NOMO-1 (cell line): Measurements from ENCODE around the gene TNFAIP8L1.
"Not testable (repeated sequence)": the region's sequence is repeated elsewhere in the genome, so short reads cannot be mapped to it uniquely, and the experiment has no call there.

Experiments
- DNase-seq, 2 experiments: peaks; one replicate each; lab custom pipeline; 2025; ENCODE audit not compliant: unreplicated experiment in 2 of 2; lab: John Stamatoyannopoulos, UW

The TNFAIP8L1 gene

DNA sequence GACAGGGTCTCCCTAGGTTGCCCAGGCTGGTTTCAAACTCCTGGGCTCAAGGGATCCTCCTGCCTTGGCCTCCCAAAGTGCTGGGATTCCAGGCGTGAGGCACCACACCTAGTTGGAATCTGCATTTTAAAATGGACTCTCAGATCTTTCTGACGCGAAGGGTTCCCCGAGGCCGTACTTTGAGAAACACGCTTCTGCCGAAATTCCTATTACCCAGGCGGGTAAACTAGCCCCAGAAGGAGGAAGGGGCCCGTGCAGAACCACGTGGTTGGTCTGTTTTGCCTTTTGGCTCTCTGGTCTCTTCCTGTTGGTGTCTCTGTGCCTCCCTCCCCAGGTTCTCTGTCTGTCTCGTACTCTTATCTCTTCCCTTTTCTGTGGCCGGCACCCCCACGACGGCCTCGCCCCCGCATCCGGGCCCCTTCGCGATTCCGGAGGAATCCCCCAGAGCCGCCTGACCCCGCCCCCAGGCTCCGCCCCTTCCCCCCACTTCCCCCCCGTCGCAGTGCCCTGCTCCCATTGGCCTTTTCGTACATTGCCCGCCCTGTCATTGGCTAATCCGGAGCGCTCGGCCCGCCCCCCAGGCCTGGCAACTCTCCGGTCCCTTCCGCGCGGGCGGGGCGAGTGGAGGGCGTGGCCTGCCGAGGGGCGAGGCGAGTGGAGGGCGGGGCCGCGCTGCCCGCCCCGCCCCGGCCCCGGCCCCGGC lies at the start of gene TNFAIP8L1:
TNFAIP8L1 (plus strand) TSS at position 689 of the 703 bp plus-strand sequence. CDS start 12,354 bp downstream, outside the sequence.
- peak; percentile 99 to 100 for DNase-seq

DNA sequence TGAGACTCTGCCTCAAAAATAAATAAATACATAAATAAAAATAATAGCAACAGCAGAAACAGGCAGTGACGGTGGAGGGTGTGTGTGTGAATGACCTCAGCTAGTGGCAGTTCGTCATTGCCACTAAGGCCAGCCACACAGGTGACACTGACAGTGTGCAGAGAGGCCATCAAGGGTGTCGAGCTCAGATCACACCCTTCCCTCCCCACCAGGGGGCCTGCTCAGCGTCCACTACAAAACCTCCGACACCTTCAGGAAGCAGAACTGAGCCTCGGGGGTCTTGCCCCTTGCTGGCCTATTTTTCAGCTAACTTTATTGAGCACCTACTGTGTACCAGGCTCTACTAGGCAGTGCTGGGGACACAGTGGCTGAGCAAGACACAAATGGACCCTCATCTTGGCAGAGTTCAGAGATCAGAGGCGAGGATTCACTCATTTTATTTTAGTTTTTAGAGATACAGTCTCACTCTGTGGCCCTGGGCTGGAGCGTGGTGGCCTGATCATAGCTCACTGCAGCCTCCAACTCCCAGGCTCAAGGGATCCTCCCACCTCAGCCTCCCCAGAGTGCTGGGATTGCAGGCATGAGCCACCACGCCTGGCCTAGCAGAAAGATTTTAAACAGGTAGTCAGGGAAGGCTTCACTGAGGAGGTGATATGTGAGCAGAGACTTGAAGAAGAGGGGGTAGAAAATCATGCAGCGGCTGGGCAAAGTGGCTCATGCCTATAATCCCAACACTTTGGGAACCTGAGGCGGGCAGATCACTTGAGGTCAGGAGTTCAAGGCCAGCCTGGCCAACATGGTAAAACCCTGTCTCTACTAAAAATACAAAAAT lies 49.5 kb upstream of the TNFAIP8L1 start:
- DNase-seq: peak in 1 of 2 experiments; percentile 56

DNA sequence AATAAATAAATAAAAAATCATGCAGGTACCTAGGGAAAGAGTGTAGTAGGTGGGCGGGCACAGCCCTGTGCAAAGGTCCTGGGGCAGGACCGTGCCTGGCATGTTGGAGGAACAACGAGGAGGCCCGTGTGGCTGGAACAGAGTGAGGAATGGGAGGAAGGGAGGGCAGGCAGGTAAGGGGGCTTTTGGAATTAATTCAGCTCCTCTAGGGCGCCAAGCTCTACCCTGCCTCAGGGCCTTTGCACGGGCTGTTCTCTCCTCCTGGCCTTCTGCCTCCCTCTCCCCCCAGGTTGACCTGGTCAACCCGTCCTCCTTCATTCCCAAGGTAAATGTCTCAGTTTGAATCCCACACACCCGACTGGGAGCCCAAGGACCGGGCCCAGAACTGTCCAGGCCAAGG lies 48.8 kb upstream of the TNFAIP8L1 start:
- no peak for DNase-seq

DNA sequence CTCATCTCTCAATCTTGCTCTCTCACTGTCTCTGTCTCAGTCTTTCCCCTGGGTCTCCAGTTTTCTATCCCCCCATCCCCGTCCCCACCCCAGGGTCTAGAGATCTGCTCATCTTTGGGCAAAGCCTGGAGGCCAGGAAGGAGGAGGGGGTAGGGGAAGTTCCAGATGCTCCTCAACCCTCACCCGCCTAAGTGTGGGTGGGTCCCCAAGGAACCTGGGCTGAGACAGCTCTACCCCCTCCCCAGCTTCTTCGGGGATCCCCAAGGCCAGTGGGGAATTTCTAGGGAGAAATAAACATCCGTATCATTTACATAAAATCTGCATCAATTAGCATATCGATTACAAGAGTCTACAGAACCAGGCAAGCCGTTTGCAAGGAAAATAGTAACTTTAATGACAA lies 48.0 kb upstream of the TNFAIP8L1 start:
- no peak for DNase-seq

DNA sequence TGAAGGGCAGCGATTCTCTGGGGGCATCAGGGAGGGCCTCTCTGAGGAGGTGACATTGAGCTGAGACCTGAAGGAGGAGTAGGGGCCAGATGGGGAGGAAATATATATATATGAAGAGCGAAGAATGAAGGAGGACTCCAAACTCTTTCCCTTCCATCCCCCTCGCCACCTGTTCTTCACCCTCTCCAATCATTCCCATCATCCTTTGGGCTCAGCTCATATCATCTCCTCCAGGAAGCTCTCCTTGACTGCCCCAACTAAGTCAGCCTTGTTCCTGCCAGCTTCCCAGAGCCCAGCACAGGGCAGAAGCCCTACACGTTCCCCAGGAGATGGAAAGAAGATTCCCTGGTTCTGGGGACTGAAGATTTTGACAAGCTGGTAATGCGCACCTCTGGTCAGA lies 46.9 kb upstream of the TNFAIP8L1 start:
- no peak for DNase-seq

DNA sequence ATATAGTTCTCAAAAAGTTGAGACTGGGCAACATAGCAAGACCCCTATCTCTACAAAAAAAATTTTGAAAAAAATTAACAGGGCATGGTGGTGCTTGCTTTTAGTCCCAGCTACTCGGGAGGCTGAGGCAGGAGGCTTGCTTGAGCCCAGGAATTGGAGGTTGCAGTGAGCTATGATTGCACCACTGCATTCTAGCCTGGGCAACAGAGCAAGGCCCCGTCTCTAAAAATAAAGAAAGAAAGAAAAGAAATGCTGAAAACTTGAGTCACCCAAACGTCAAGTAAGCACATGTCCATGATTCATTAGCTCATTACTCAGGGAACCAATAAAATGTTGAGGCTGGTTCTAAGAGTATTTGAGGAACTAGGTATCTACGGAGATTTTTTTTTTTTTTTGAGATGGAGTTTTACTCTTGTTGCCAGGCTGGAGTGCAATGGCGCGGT lies 45.9 kb upstream of the TNFAIP8L1 start:
- peak; percentile 77 to 96 for DNase-seq

DNA sequence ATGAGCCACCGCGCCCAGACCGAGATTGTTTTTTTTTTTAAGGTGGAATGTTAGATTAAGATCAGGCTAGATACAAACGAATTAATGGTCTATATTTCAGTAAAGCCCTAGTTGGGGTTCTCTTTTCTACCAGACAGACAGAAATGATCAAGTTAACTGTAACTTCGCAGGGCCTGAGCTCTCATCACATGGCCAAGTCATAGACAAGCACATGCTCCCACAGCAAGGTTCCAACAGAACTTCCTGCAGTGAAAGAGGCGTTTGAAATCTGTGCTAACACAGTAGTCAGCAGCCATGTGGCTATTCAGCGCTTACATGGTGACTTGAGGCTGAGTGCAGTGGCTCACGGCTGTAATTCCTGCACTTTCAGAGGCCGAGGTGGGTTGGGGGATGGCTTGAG lies 45.1 kb upstream of the TNFAIP8L1 start:
- no peak for DNase-seq

DNA sequence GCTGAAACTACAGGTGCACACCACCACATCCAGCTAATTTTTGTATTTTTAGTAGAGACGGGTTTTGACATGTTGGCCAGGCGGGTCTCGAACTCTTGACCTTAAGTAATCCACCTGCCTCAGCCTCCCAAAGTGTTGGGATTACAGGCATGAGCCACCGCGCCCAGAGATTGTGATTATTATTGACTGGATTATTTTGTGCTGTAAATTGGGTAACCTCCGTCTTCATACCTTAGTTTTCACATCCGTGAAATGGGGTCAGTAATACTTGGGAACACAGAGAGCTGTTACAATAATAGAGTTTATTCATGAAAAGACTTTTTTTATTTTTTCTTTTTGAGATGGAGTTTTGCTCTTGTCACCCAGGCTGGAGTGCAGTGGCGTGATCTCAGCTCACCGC lies 44.2 kb upstream of the TNFAIP8L1 start:
- not testable (repeated sequence) for DNase-seq

DNA sequence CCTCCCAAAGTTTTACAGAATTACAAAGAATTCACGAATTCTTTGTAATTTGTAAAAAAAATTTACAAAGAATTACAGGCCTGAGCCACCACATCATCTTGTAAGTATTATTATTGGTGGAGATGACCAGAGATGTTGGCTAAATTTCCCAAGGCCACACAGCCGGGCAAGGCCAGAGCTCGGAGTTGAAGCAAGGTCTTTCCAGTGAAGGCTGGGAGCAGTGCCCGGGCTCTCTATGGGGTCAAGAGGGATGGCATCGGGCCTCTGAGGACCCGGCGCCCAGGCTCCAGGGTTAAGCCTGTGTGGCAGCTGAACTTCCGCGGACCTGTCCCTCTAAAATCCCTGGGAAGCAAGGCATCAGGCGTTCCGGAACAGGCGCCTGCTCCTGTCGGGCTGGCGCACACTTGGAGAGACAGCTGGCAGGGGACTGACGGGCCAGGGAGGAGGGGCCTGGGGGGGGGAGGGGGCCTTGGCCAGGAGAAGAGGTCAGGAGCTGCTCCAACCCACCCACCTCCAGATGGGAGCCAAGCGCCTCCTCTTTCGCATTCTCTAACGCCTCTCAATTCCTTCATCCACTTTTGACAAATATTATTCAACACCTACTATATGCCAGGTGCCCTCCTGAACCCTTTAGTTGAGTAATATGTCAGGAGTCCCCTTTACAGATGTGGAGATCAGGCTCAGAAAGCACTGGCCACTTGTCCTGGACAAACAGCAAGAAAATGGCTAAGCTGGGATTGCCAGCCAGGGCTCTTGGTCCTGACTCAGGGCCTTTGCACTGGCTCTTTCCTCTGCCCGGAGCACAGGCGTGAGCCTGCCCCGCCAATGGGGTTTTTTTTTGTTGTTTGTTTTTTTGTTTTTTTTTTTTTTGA lies 43.0 kb upstream of the TNFAIP8L1 start:
- no peak for DNase-seq

DNA sequence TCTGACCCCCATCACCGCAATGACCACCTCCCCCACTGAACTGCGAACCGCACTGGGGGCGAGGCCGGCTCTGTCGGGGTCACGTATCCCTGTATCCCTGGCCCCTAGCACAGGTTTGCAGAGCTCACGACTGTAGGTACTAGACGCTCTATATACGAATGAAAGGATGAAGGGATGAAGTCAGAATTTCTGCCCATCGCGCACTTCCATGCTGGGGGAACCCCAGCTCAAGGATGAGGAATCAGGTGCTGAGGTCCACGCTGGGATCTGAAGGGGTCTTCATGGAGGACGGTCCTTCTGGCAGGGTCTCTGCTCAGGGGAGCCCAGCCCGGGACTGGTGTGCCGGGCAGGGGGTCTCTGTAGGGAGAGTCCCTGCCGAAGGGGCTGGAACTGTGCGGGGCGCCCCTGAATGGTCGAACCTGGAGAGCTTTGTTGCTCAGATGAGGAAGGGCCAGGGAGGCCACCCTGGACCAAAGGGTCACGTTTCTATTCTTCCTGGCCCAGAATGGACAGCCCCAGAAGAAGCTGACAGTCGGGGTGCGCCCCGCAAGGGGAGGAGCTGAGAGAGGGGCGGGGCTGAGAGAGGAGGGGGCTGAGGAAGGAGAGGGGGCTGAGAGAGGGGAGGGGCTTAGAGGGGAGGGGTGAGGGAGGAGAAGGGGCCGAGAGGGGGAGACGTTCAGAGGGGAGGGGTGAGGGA lies 41.9 kb upstream of the TNFAIP8L1 start:
- no peak for DNase-seq

DNA sequence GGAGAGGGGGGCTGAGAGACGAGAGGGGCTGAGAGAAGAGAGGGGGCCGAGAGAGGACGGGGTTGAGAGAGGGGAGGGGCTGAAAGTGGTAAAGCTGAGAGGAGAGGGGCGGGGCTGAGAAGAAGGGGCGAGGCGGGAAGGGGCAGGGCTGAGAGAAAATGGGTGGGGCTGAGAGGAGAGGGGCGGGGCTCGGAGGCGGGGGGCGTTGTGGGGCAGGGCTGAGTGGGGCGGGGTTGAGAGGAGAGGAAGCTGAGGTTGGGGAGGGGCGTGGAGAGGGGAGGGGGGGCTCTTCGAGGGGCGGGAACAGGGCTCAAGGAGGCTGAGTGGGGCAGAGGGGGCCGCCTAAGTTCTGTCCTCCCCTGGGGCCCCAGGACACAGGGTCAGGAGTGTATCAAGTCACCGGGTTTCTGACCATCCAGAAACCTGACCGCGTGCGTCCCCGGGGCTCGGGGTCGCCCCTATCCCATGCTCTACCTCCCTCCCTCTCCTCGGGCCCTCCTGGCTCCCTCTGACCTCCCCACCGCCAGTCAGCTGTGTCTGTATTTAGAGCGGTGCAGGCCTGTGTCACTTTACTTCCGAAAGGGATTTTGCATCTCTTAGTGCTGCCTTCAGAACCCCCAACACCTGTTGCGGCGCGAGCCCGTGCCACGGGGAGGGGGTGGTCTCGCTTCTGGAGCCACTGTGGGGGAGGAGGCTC lies 41.2 kb upstream of the TNFAIP8L1 start:
- DNase-seq: peak; percentile 55 to 57

DNA sequence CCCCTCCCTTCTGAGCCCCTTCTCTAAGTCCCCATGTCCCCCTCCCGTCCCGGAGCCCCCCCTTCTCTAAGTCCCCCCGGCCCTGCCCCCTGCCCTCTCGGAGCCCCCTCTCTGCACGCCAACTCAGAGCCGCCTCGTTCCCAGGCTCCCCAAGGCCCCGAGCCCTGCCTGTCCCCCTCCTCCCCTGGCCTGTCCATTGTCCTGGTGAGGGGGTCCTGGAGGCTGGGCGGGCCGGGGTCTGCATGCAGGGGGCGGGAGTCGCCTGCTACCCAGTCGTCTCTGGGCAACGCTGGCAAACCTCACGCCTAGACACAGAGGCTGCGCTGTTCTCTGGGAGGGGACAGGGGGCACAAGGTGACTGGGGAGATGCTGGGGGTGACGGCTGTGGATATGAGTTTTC lies 40.6 kb upstream of the TNFAIP8L1 start:
- no peak for DNase-seq

DNA sequence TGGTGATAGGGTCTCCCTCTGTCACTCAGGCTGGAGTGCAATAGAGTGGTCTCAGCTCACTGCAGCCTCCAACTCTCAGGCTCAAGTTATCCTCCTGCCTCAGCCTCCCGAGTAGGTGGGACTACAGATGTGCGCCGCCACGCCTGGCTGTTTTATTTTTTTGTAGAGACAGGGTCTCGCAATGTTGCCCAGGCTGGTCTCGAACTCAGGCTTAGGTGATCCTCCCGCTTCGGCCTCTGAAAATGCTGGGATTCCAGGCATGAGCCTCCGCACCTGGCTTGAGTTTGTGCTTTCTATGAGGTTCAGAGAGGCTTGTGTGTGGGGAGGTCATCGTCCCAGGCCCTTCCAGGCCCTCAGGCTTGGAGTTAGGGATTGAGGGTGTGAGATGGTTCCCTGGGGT lies 39.2 kb upstream of the TNFAIP8L1 start:
- no peak for DNase-seq

DNA sequence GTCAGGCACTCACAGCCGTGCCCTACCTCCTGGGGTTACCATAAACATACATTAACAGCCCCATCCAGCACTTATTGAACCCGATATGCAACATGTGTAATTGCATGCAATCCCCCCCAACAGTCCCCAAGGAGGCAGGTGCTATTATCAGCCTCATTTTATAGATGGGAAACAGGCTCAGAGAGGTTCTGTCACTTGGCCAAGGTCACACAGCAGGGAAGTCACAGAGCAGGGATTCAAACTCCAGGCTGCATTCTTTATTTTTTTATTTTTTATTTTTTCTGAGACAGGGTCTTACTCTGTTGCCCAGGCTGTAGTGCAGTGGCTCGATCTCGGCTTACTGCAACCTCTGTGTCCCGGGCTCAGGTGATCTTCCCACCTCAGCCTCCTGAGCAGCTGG lies 38.4 kb upstream of the TNFAIP8L1 start:
- no peak for DNase-seq

DNA sequence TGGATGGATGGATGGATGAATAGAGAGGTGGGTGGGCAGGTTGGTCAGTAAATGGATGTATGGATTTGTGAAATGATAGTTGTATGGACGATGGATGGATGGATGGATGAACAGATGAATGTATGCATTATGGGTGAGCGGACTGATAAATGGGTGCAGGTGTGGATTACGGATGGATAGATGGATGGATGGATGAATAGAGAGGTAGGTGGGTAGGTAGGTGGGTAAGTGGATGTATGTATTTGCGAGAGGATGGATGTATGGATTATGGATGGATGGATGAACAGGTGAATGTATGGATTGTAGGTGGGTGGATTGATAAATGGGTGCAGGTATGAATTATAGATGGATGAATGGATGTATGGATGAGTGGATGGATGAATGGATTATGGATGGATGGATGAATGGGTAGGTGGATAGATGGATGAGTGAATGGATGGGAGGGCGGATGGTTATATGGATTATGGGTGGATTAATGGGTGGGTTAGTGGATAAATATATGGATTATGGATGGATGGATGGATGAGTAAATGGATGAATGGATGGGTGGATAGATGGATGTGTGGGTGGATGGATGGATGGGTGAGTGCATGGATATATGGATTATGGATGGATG lies 37.0 kb upstream of the TNFAIP8L1 start:
- DNase-seq: no peak

DNA sequence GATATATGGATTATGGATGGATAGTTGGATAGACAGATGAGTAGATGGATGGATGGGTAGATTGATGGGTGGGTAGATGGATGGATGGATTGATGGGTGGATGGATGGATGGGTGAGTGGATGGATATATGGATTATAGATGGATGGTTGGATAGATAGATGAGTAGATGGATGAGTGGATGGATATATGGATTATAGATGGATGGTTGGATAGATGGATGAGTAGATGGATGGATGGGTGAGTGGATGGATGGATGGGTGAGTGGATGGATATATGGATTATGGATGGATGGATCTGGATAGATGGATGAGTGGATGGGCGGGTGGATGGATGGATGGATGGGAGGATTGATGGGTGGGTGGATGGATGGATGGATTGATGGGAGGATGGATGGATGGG lies 36.4 kb upstream of the TNFAIP8L1 start:
- no peak for DNase-seq

DNA sequence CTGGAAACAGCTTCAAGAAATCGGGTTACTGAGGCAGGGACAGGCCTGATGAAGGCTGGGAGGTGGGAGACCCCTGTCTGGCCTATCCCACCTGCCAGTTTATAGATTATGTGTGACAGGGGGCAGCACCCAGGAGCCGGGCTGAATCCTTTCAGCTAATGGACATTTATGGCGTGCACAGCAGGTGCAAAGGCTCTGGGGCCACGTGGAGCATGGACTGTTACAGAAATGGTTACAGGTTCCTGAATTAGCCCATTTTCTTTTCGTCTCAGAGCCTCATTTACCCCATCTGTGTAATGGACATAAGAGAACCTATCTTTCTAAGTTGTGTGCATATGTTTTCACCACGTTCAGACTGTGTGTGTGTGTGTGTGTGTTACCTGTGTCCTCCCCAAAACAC lies 34.4 kb upstream of the TNFAIP8L1 start:
- no peak for DNase-seq

DNA sequence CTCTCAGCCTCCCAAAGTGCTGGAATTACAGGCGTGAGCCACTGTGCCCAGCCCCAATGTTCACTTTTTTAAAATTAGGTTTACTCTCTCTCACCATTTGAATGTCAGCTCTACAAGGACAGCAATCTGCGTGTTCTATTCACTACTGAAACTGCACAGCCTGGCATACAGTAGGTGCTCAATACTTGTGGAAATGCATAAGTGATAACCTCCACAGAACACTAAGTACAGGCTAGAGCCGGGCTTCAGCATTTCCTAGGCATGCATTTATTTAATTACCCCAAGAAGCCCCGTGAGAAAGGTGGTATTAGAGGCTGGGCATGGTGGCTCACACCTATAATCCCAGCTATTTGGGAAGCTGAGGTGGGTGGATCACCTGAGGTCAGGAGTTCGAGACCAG lies 33.1 kb upstream of the TNFAIP8L1 start:
- DNase-seq: no peak

DNA sequence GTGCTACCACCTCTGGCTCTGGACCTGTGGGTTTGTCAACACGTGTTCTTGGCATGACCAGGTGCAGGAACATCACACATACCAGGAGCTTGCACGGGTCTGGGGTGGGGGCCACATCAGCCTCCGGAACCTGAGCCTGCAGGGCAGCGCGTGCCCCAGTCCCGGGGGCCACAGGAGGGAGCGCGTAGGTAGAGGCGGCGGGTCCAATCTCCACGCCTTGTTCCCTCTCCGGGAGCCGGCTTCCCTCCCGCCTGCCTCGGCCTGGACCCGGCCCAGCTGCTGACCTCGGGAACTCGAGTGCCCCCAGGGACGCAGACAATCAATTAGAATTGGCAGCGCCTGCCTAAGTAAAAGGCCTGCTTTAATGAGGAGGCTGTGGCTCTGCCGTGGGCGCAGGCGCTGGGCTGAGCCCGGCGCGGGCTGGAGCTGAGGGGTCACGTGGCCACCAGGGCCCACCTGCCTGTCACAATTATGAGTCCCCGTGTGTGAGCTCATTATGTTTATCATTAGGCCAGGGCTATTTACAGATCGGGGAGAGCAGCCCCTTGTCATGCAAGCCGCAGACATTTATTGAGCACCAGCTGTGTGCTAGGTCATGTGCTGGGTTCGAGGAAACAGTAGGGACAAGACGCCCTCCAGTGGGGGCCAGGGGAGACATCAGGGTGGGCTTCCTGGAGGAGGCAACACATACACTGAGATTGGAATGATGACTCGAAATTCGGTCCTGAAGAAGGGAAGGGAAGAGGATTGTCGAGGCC lies 32.2 kb upstream of the TNFAIP8L1 start:
- no peak for DNase-seq
